Neural progenitor cell (in vitro differentiated cells): ENCODE results near the gene ERC1. TPM values are rescaled to one million over a fixed set of nuclear protein-coding genes. Genes with fewer than 3 reads are reported as not detected.

Experiments used
- DNase-seq: peaks from one replicate; pipeline ENCODE4 v3.0.0-alpha.2; 2016; ENCODE audit warnings: low spot score
- H2AFZ ChIP-seq: fragments of 200-600 bp; sonication (generic); replicated peaks from 2 replicates; pipeline ENCODE4 v1.6.1; 2016; ENCODE audit warnings: antibody characterized with exemption
- H3F3A ChIP-seq: fragments of 200-600 bp; sonication (generic); 2 replicates; pipeline ENCODE4 v1.6.1; 2016; ENCODE audit warnings: antibody characterized with exemption, low read depth
- H3K27ac ChIP-seq: fragments of 200-600 bp; sonication (generic); 2 replicates; pipeline ENCODE4 v1.5.1; 2016; ENCODE audit warnings: mild to moderate bottlenecking
- H3K27me3 ChIP-seq: fragments of 200-600 bp; sonication (generic); 2 replicates; pipeline ENCODE4 v1.6.1; 2016; ENCODE audit warnings: mild to moderate bottlenecking, moderate library complexity
- H3K36me3 ChIP-seq: fragments of 200-600 bp; sonication (generic); 2 replicates; pipeline ENCODE4 v1.5.1; 2016
- H3K4me1 ChIP-seq: fragments of 200-600 bp; sonication (generic); 2 replicates; pipeline ENCODE4 v1.6.1; 2016; ENCODE audit warnings: mixed run types
- H3K4me2 ChIP-seq: fragments of 200-600 bp; sonication (generic); 2 replicates; pipeline ENCODE4 v1.6.1; 2016
- H3K4me3 ChIP-seq: fragments of 200-600 bp; sonication (generic); 2 replicates; pipeline ENCODE4 v1.5.1; 2016
- H3K79me2 ChIP-seq: fragments of 200-600 bp; sonication (generic); 2 replicates; pipeline ENCODE4 v1.6.1; 2016; ENCODE audit warnings: low read depth
- H3K9ac ChIP-seq: fragments of 200-600 bp; sonication (generic); 2 replicates; pipeline ENCODE4 v1.6.1; 2016
- H3K9me3 ChIP-seq: fragments of 200-600 bp; sonication (generic); 2 replicates; pipeline ENCODE4 v1.5.1; 2016; ENCODE audit warnings: low read depth
- H4K20me1 ChIP-seq: fragments of 200-600 bp; sonication (generic); 2 replicates; pipeline ENCODE4 v1.6.1; 2016; ENCODE audit warnings: low read depth
- H3K27ac Mint-ChIP-seq: 3 replicates; pipeline ENCODE4 v1.8.0; 2021; ENCODE audit warnings: mixed read lengths
- H3K27me3 Mint-ChIP-seq: 2 replicates; pipeline ENCODE4 v1.8.0; 2022; ENCODE audit warnings: low read depth, mild to moderate bottlenecking, inconsistent platforms, moderate library complexity, mixed read lengths; ENCODE audit not compliant: insufficient read depth
- H3K36me3 Mint-ChIP-seq: 3 replicates; pipeline ENCODE4 v1.8.0; 2021; ENCODE audit warnings: mixed read lengths
- H3K4me1 Mint-ChIP-seq: 3 replicates; pipeline ENCODE4 v1.8.0; 2021; ENCODE audit warnings: mixed read lengths
- H3K4me3 Mint-ChIP-seq: 3 replicates; pipeline ENCODE4 v1.8.0; 2021; ENCODE audit warnings: mild to moderate bottlenecking, moderate library complexity, mixed read lengths
- H3K9me3 Mint-ChIP-seq: 3 replicates; pipeline ENCODE4 v1.8.0; 2020; ENCODE audit warnings: mixed read lengths
- EZH2 ChIP-seq: fragments of 200-600 bp; sonication (generic); IDR thresholded peaks from 2 replicates; pipeline ENCODE4 v1.6.1; 2017; ENCODE audit warnings: antibody characterized with exemption, mild to moderate bottlenecking, moderate library complexity
- EZH2phosphoT487 ChIP-seq: fragments of 200-600 bp; sonication (generic); IDR thresholded peaks from 2 replicates; pipeline ENCODE4 v1.6.1; 2017; ENCODE audit warnings: antibody characterized with exemption
- total RNA-seq: library from RNA; depleted of rRNA; stranded (reverse); fragments of >200 nt; gene quantifications from 2 replicates; pipeline ENCODE4 v1.2.3, GENCODE V29; 2015; ENCODE audit warnings: low replicate concordance
- TF ChIP-seq, protein P1 (sequence below): fragments of 200-600 bp; sonication (generic); IDR thresholded peaks from 2 replicates; pipeline ENCODE4 v1.5.1; 2017; ENCODE audit warnings: antibody characterized with exemption, mild to moderate bottlenecking

ERC1 gene
- total RNA-seq, 1 donor from 2014 or later, result 27.5 TPM

DNA sequence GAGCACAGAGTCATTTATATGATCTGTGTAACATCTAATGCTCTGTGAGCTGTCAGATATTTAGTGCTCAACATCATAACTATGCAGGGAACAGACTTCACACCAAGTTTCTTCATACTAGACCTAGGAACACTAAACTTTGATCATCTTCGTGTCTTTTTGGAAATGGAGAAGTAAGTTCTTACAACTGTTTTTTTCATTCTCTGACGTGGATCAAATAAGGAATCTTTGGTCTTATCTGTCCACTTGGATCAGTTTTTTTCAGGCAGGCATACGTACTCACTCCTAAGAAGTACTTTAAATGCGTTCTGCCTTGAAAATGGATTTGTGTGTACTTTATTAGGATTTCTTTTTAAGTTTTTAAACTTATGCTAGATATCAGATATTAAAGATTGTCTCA lies 412.4 kb downstream of the ERC1 start:
- H3K27me3 Mint-ChIP-seq, result no peaks in the 10 kb centered on the region
- no peaks in the 10 kb centered on the region for H3K4me1 Mint-ChIP-seq

DNA sequence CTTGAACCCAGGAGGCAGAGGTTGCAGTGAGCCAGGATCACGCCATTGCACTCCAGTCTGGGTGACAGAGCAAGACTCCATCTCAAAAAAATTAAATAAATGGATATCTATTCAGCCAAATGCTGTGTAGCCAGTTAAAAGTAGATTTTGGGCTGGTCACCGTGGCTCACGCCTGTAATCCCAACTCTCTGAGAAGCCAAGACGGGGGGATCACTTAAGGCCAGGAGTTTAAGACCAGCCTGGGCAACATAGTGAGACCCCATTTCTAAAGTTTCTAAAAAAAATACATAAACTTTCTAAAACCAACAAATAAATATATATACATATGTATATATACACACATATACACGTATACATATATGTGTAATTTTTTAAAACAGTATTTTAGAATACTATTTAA lies 414.6 kb downstream of the ERC1 start:
- no peaks in the 10 kb centered on the region for H3K9me3 ChIP-seq
- H2AFZ ChIP-seq, result no peak overlapping the region
- no peaks in the 10 kb centered on the region for H3F3A ChIP-seq
- no peak overlapping the region for H3K9ac ChIP-seq
- H3K27ac ChIP-seq, result no peak overlapping the region
- H3K9me3 Mint-ChIP-seq, result peaks cover 3% of the 10 kb centered on the region
- H3K36me3 ChIP-seq, result peaks cover 3% of the 10 kb centered on the region
- H3K4me2 ChIP-seq, result no peak overlapping the region
- TF ChIP-seq, protein P1, sequence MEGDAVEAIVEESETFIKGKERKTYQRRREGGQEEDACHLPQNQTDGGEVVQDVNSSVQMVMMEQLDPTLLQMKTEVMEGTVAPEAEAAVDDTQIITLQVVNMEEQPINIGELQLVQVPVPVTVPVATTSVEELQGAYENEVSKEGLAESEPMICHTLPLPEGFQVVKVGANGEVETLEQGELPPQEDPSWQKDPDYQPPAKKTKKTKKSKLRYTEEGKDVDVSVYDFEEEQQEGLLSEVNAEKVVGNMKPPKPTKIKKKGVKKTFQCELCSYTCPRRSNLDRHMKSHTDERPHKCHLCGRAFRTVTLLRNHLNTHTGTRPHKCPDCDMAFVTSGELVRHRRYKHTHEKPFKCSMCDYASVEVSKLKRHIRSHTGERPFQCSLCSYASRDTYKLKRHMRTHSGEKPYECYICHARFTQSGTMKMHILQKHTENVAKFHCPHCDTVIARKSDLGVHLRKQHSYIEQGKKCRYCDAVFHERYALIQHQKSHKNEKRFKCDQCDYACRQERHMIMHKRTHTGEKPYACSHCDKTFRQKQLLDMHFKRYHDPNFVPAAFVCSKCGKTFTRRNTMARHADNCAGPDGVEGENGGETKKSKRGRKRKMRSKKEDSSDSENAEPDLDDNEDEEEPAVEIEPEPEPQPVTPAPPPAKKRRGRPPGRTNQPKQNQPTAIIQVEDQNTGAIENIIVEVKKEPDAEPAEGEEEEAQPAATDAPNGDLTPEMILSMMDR, result no peak
- TF ChIP-seq EZH2phosphoT487, result no peak
- TF ChIP-seq EZH2, result no peak
- H3K4me3 Mint-ChIP-seq, result no peak overlapping the region
- no peaks in the 10 kb centered on the region for H4K20me1 ChIP-seq
- H3K79me2 ChIP-seq, result no peaks in the 10 kb centered on the region
- H3K27me3 Mint-ChIP-seq, result no peaks in the 10 kb centered on the region
- peaks cover 9% of the 10 kb centered on the region for H3K36me3 Mint-ChIP-seq
- no peak overlapping the region for H3K27ac Mint-ChIP-seq
- H3K4me3 ChIP-seq, result no peak overlapping the region
- no peaks in the 10 kb centered on the region for H3K4me1 ChIP-seq
- H3K27me3 ChIP-seq, result no peaks in the 10 kb centered on the region
- H3K4me1 Mint-ChIP-seq, result no peaks in the 10 kb centered on the region
- DNase-seq, result no peak

More for the DNA sequence above, 412.4 kb downstream of the ERC1 start:
- no peak for DNase-seq
- Histone ChIP-seq H3K4me1 (no peaks in the 10 kb centered on the region), H3F3A (no peaks in the 10 kb centered on the region), H3K79me2 (no peaks in the 10 kb centered on the region), H3K27ac (no peak overlapping the region), H4K20me1 (no peaks in the 10 kb centered on the region), H3K9ac (no peak overlapping the region), H3K27me3 (no peaks in the 10 kb centered on the region), H2AFZ (no peak overlapping the region), H3K4me3 (no peak overlapping the region), H3K4me2 (no peak overlapping the region), H3K36me3 (peaks cover 3% of the 10 kb centered on the region), H3K9me3 (no peaks in the 10 kb centered on the region)
- TF ChIP-seq EZH2, result no peak
- peaks cover 7% of the 10 kb centered on the region for H3K36me3 Mint-ChIP-seq
- no peak overlapping the region for H3K4me3 Mint-ChIP-seq
- peaks cover 3% of the 10 kb centered on the region for H3K9me3 Mint-ChIP-seq
- no peak overlapping the region for H3K27ac Mint-ChIP-seq

DNA sequence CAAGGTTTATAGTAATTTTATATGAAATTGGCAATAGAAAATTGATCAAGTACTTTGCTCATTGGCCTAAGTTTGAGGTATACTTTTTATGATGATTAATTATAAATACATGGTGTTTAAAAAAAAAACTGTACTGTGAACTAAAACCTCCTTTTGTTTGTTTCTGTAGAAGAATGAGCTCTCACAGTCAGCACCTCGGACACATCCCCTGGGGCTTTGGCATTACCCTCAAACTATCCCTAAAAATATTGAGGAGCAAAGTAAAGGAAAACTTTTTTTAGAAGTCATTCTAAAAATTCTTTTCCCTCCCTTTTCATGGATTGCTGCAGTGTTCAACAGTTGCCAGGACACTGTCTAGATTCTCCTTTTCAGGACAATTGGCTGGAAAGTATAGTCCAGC lies 419.8 kb downstream of the ERC1 start:
- H3K9ac ChIP-seq, result no peak overlapping the region
- Mint-ChIP-seq H3K27ac (no peak overlapping the region), H3K36me3 (peaks cover 18% of the 10 kb centered on the region), H3K27me3 (peaks cover 3% of the 10 kb centered on the region), H3K4me3 (no peak overlapping the region), H3K4me1 (peaks cover 2% of the 10 kb centered on the region), H3K9me3 (peaks cover 3% of the 10 kb centered on the region)
- peaks cover 3% of the 10 kb centered on the region for H4K20me1 ChIP-seq
- no peak overlapping the region for H3K4me3 ChIP-seq
- no peaks in the 10 kb centered on the region for H3K79me2 ChIP-seq
- H3K4me2 ChIP-seq, result no peak overlapping the region
- H3K36me3 ChIP-seq, result peaks cover 3% of the 10 kb centered on the region
- TF ChIP-seq EZH2phosphoT487 (no peak), EZH2 (no peak)
- TF ChIP-seq, protein P1, result no peak
- DNase-seq, result no peak
- H3F3A ChIP-seq, result no peaks in the 10 kb centered on the region
- no peaks in the 10 kb centered on the region for H3K4me1 ChIP-seq
- no peaks in the 10 kb centered on the region for H3K27me3 ChIP-seq
- no peaks in the 10 kb centered on the region for H3K9me3 ChIP-seq
- H2AFZ ChIP-seq, result no peak overlapping the region
- H3K27ac ChIP-seq, result no peak overlapping the region

DNA sequence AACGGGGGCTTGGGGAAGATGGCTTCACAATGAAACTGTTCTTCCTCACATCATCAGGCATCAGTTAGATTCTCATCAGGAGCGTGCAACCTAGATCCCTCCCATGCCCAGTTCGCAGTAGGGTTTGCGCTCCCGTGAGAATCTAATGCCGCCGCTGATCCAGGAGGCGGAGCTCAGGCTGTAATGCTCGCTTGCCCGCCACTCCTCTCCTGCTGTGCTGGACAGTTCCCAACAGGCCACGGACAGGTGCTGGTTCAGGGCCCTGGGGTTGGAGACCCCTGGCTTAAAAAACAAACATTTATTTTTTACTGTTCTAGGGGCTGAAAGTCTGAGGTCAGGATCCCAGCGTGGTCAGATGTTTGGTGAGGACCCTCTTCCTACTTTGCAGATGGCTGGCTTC lies 422.9 kb downstream of the ERC1 start:
- H3K79me2 ChIP-seq, result no peaks in the 10 kb centered on the region
- no peak for TF ChIP-seq EZH2phosphoT487
- no peak for TF ChIP-seq EZH2
- TF ChIP-seq, protein P1, result no peak
- H4K20me1 ChIP-seq, result peaks cover 3% of the 10 kb centered on the region
- Mint-ChIP-seq H3K27me3 (peaks cover 3% of the 10 kb centered on the region), H3K27ac (no peak overlapping the region), H3K9me3 (peaks cover 3% of the 10 kb centered on the region), H3K4me3 (no peak overlapping the region), H3K36me3 (peaks cover 20% of the 10 kb centered on the region), H3K4me1 (peaks cover 2% of the 10 kb centered on the region)
- H3K36me3 ChIP-seq, result no peaks in the 10 kb centered on the region
- H3K4me1 ChIP-seq, result no peaks in the 10 kb centered on the region
- H2AFZ ChIP-seq, result no peak overlapping the region
- no peak overlapping the region for H3K4me2 ChIP-seq
- no peak overlapping the region for H3K27ac ChIP-seq
- H3K9me3 ChIP-seq, result no peaks in the 10 kb centered on the region
- no peaks in the 10 kb centered on the region for H3K27me3 ChIP-seq
- no peak overlapping the region for H3K9ac ChIP-seq
- H3F3A ChIP-seq, result no peaks in the 10 kb centered on the region
- H3K4me3 ChIP-seq, result no peak overlapping the region
- DNase-seq, result no peak
